HCT116 (cell line): Measurements from ENCODE around the gene WDR17. TPM values are rescaled to one million over a fixed set of nuclear protein-coding genes. Genes with fewer than 3 reads are reported as not detected.

Experiments
- ATAC-seq: fragments of 200-7000 bp; cut with Tn5 transposase; 2 replicates; pipeline ENCODE4 v1.9.1; 2020; ENCODE audit warnings: mild to moderate bottlenecking, moderate library complexity
- BruUV-seq: library from RNA; stranded (reverse); fragments of 400-500 nt; replicated peaks from 2 replicates; lab custom pipeline; 2021; lab: Mats Ljungman, UMichigan
- CTCF ChIA-PET: fragments of 300-600 bp; sonication (Branson Sonifier 250); formaldehyde crosslinking; loops from one replicate; lab custom pipeline; 2021; ENCODE audit warnings: antibody characterized with exemption; lab: Charles Lee
- POLR2A ChIA-PET: fragments of 300-600, 350-600 bp; sonication (Branson Sonifier 250); formaldehyde crosslinking; loops from one replicate; lab custom pipeline; 2021; ENCODE audit warnings: antibody characterized with exemption; lab: Charles Lee
- RAD21 ChIA-PET, 2 experiments: fragments of 300-600 bp; sonication (Branson Sonifier 250); formaldehyde crosslinking; loops; one replicate each; lab custom pipeline; 2023; ENCODE audit warnings: low total read pairs in 2 of 2; ENCODE audit not compliant: uncharacterized antibody in 2 of 2, unreplicated experiment in 2 of 2, low non-redundant PET in 1 of 2; lab: Charles Lee
- DNase-seq: peaks from one replicate; pipeline ENCODE4 v3.0.0-alpha.2; 2010; ENCODE audit warnings: low read depth, low spot score
- H2AFZ ChIP-seq: fragments of 200-600 bp; shearing (Covaris generic), sonication (generic); 2 replicates; pipeline ENCODE4 v1.6.1; 2017; ENCODE audit warnings: low read depth, mixed run types, mixed read lengths, antibody characterized with exemption, low read length; ENCODE audit not compliant: poor library complexity, severe bottlenecking
- H3K27ac ChIP-seq: 2 replicates; pipeline ENCODE4 v1.5.1; 2012; ENCODE audit warnings: low read depth, low read length
- H3K27me3 ChIP-seq: fragments of 200-600 bp; sonication (generic); 2 replicates; pipeline ENCODE4 v1.6.1; 2016; ENCODE audit warnings: mixed run types, low read length, mixed read lengths; ENCODE audit not compliant: insufficient read depth
- H3K36me3 ChIP-seq, 2 experiments: fragments of 200-500 bp in 1 of 2; fragments of 200-600 bp in 1 of 2; sonication (Bioruptor generic) in 1 of 2; sonication (generic) in 1 of 2; 2 replicates each; pipeline versions ENCODE4 v1.5.1 to v1.6.1; 2014 to 2016; ENCODE audit warnings: low read length in 2 of 2, inconsistent platforms in 1 of 2, mixed read lengths in 1 of 2, mixed run types in 1 of 2; ENCODE audit not compliant: insufficient read depth in 2 of 2, control insufficient read depth in 1 of 2
- H3K4me1 ChIP-seq, 2 experiments: fragments of 200-600 bp in 1 of 2; sonication (generic) in 1 of 2; 2 replicates each; pipeline versions ENCODE4 v1.5.1 to v1.6.1; 2012 to 2017; ENCODE audit warnings: low read length in 2 of 2, inconsistent platforms in 1 of 2, mild to moderate bottlenecking in 1 of 2, mixed read lengths in 1 of 2, mixed run types in 1 of 2, moderate library complexity in 1 of 2; ENCODE audit not compliant: insufficient read depth in 2 of 2, control insufficient read depth in 1 of 2
- H3K4me2 ChIP-seq: fragments of 200-600 bp; sonication (generic); 2 replicates; pipeline ENCODE4 v1.6.1; 2017; ENCODE audit warnings: mixed run types, low read length, mixed read lengths
- H3K4me3 ChIP-seq, 2 experiments: fragments of 200-600 bp in 1 of 2; sonication (generic) in 1 of 2; replicated peaks in 1 of 2; 2 replicates each; pipeline ENCODE4 v1.5.1; 2011 to 2016; ENCODE audit warnings: low read length in 2 of 2, control low read depth in 1 of 2, low read depth in 1 of 2, mild to moderate bottlenecking in 1 of 2, mixed read lengths in 1 of 2, mixed run types in 1 of 2
- H3K79me2 ChIP-seq: fragments of 200-600 bp; sonication (generic); 2 replicates; pipeline ENCODE4 v1.6.1; 2017; ENCODE audit warnings: mild to moderate bottlenecking, mixed run types, low read length, moderate library complexity, mixed read lengths; ENCODE audit not compliant: insufficient read depth
- H3K9ac ChIP-seq: fragments of 200-600 bp; sonication (generic); 2 replicates; pipeline ENCODE4 v1.6.1; 2016; ENCODE audit warnings: low read length, mixed read lengths
- H3K9me2 ChIP-seq: fragments of 200-600 bp; sonication (generic), shearing (Covaris generic); 2 replicates; pipeline ENCODE4 v1.6.1; 2017; ENCODE audit warnings: mixed run types, mild to moderate bottlenecking, moderate library complexity; ENCODE audit not compliant: insufficient read depth
- H3K9me3 ChIP-seq, 2 experiments: fragments of 200-500 bp in 1 of 2; fragments of 200-600 bp in 1 of 2; sonication (Bioruptor generic) in 1 of 2; sonication (generic) in 1 of 2; 2 replicates each; pipeline ENCODE4 v1.6.1; 2014 to 2017; ENCODE audit warnings: low read length in 2 of 2, mixed read lengths in 2 of 2, inconsistent platforms in 1 of 2, low read depth in 1 of 2, mild to moderate bottlenecking in 1 of 2, mixed run types in 1 of 2, moderate library complexity in 1 of 2; ENCODE audit not compliant: control insufficient read depth in 1 of 2, insufficient read depth in 1 of 2
- H4K20me1 ChIP-seq: fragments of 200-600 bp; sonication (generic), shearing (Covaris generic); 2 replicates; pipeline ENCODE4 v1.6.1; 2017; ENCODE audit warnings: mixed run types, mild to moderate bottlenecking, moderate library complexity; ENCODE audit not compliant: insufficient read depth
- CEBPB ChIP-seq: IDR thresholded peaks from 2 replicates; pipeline ENCODE4 v1.6.1; 2012; ENCODE audit warnings: low read depth
- ELF1 ChIP-seq: IDR thresholded peaks from 2 replicates; pipeline ENCODE4 v1.6.1; 2012; ENCODE audit warnings: low read depth, borderline replicate concordance
- EZH2 ChIP-seq: fragments of 200-600 bp; sonication (generic); IDR thresholded peaks from 2 replicates; pipeline ENCODE4 v1.6.1; 2017; ENCODE audit warnings: antibody characterized with exemption, mixed run types
- FOSL1 ChIP-seq: IDR thresholded peaks from 2 replicates; pipeline ENCODE4 v1.6.1; 2012; ENCODE audit warnings: low read depth
- POLR2AphosphoS5 ChIP-seq: IDR thresholded peaks from 2 replicates; pipeline ENCODE4 v1.6.1; 2011; ENCODE audit warnings: mild to moderate bottlenecking, low read depth, low read length, moderate library complexity
- SIN3A ChIP-seq: IDR thresholded peaks from 2 replicates; pipeline ENCODE4 v1.6.1; 2012; ENCODE audit warnings: low read depth
- SP1 ChIP-seq: IDR thresholded peaks from 2 replicates; pipeline ENCODE4 v1.6.1; 2012; ENCODE audit warnings: low read depth
- SRF ChIP-seq: IDR thresholded peaks from 2 replicates; pipeline ENCODE4 v1.6.1; 2012; ENCODE audit warnings: low read depth
- intact Hi-C: fragments of 100-400 bp; cut with micrococcal nuclease; formaldehyde crosslinking; loops from 2 replicates; pipeline ENCODE4 v1.10.0; 2022
- total RNA-seq: library from RNA; stranded (reverse); gene quantifications from one replicate; pipeline ENCODE4 v1.2.1, GENCODE V29; 2021; ENCODE audit not compliant: unreplicated experiment
- TF ChIP-seq, protein P1 (sequence below): IDR thresholded peaks from 2 replicates; pipeline ENCODE4 v1.6.1; 2011; ENCODE audit warnings: mild to moderate bottlenecking, low read length, moderate library complexity; ENCODE audit not compliant: insufficient replicate concordance; ENCODE audit errors: extremely low read depth
- TF ChIP-seq, protein P2 (sequence below): IDR thresholded peaks from 2 replicates; pipeline ENCODE4 v1.6.1; 2012; ENCODE audit warnings: low read depth
- TF ChIP-seq, protein P3 (sequence below): IDR thresholded peaks from 2 replicates; pipeline ENCODE4 v1.6.1; 2012
- TF ChIP-seq, protein P4 (sequence below), 3 experiments: fragments of 200-600 bp in 1 of 3; sonication (generic) in 1 of 3; IDR thresholded peaks in 2 of 3; conservative IDR thresholded peaks in 1 of 3; 2 replicates each; pipeline ENCODE4 v1.5.1; 2012 to 2017; ENCODE audit warnings: low read depth in 2 of 3, low read length in 2 of 3, antibody characterized with exemption in 1 of 3, borderline replicate concordance in 1 of 3, control low read depth in 1 of 3, mild to moderate bottlenecking in 1 of 3, mixed read lengths in 1 of 3, mixed run types in 1 of 3, moderate library complexity in 1 of 3; ENCODE audit not compliant: insufficient read depth in 1 of 3

Gene WDR17
- total RNA-seq, 1 experiment from 2014 or later, result 0.20 TPM

DNA sequence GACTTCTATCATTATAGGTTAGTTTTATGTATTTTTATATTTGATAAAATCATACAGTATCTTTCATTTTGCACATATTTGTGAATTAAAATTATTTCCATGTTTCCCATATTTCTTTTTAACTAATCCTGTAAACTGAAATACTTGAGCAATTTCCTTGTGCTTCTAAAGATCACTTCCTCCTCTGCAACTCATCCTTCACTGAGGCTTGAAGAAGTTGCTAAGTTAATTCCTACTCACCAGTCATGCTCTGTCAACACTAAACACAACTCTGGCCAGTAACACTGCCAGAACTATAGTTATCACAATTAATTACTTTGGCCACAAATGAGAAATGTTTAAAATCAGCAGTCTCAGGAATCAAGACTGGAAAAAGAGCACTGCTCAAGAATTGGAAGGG lies 123.0 kb downstream of the WDR17 start (continued):
- no peak for TF ChIP-seq SIN3A

DNA sequence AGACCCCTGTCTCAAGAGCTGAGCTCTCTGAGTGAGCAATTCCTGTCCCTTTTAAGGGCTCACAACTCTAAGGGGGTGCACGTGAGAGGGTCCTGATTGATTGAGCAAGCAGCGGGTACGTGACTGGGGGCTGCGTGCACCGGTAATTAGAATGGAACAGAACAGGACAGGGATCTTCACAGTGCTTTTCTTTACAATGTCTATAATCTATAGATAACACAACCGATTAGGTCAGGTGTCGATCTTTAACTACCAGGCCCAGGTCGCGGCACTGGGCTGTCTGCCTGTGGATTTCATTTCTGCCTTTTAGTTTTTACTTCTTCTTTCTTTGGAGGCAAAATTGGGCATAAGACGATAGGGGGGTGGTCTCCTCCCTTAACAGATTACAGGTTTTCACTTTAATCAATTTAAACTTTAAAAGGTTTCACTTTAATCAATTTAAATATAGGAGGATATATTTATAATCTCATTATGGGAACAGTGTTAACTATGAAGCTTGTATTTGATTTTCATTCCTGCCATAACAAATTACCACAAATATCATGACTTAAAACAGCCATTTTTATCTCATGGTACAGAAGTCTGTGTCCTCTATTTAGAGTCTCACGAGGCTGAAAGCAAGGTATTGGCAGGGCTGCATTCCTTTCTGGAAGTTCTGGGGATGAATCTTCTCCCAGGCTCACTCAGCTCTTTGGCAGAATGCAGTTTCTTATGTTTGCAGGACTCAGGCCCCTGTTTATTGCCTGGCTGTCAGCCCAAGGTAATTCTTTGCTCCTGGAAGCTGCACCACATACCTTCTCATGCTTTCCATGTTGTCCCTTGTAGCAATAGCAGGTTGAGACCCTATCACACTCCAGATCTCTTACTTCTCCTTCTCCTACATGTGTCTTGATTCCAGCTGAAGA lies 124.5 kb downstream of the WDR17 start:
- Histone ChIP-seq H3K27me3 (no peaks in the 10 kb centered on the region), H3K4me2 (no peak overlapping the region), H3K4me3 (no peak overlapping the region), H2AFZ (peak overlapping the region; percentile 36), H3K9me3 (no peaks in the 10 kb centered on the region), H3K27ac (no peak overlapping the region), H3K36me3 (no peaks in the 10 kb centered on the region), H3K9ac (no peak overlapping the region), H3K9me2 (no peaks in the 10 kb centered on the region), H3K4me1 (peaks cover 2 to 47% of the 10 kb centered on the region in 2 experiments; a peak in 3 of 4 replicates), H4K20me1 (no peaks in the 10 kb centered on the region), H3K79me2 (no peaks in the 10 kb centered on the region)
- no peak for ATAC-seq
- DNase-seq, result no peak
- ChIA-PET RAD21 (no interaction called here), POLR2A (no interaction called here), CTCF (no interaction called here)
- TF ChIP-seq CEBPB (no peak), SRF (no peak), ELF1 (no peak), SP1 (no peak), EZH2 (no peak), FOSL1 (no peak), POLR2AphosphoS5 (no peak)
- TF ChIP-seq, protein P1, sequence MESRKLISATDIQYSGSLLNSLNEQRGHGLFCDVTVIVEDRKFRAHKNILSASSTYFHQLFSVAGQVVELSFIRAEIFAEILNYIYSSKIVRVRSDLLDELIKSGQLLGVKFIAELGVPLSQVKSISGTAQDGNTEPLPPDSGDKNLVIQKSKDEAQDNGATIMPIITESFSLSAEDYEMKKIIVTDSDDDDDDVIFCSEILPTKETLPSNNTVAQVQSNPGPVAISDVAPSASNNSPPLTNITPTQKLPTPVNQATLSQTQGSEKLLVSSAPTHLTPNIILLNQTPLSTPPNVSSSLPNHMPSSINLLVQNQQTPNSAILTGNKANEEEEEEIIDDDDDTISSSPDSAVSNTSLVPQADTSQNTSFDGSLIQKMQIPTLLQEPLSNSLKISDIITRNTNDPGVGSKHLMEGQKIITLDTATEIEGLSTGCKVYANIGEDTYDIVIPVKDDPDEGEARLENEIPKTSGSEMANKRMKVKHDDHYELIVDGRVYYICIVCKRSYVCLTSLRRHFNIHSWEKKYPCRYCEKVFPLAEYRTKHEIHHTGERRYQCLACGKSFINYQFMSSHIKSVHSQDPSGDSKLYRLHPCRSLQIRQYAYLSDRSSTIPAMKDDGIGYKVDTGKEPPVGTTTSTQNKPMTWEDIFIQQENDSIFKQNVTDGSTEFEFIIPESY, result no peak
- TF ChIP-seq, protein P2, sequence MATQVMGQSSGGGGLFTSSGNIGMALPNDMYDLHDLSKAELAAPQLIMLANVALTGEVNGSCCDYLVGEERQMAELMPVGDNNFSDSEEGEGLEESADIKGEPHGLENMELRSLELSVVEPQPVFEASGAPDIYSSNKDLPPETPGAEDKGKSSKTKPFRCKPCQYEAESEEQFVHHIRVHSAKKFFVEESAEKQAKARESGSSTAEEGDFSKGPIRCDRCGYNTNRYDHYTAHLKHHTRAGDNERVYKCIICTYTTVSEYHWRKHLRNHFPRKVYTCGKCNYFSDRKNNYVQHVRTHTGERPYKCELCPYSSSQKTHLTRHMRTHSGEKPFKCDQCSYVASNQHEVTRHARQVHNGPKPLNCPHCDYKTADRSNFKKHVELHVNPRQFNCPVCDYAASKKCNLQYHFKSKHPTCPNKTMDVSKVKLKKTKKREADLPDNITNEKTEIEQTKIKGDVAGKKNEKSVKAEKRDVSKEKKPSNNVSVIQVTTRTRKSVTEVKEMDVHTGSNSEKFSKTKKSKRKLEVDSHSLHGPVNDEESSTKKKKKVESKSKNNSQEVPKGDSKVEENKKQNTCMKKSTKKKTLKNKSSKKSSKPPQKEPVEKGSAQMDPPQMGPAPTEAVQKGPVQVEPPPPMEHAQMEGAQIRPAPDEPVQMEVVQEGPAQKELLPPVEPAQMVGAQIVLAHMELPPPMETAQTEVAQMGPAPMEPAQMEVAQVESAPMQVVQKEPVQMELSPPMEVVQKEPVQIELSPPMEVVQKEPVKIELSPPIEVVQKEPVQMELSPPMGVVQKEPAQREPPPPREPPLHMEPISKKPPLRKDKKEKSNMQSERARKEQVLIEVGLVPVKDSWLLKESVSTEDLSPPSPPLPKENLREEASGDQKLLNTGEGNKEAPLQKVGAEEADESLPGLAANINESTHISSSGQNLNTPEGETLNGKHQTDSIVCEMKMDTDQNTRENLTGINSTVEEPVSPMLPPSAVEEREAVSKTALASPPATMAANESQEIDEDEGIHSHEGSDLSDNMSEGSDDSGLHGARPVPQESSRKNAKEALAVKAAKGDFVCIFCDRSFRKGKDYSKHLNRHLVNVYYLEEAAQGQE, result no peak
- TF ChIP-seq, protein P3, sequence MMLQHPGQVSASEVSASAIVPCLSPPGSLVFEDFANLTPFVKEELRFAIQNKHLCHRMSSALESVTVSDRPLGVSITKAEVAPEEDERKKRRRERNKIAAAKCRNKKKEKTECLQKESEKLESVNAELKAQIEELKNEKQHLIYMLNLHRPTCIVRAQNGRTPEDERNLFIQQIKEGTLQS, result no peak
- TF ChIP-seq, protein P4, sequence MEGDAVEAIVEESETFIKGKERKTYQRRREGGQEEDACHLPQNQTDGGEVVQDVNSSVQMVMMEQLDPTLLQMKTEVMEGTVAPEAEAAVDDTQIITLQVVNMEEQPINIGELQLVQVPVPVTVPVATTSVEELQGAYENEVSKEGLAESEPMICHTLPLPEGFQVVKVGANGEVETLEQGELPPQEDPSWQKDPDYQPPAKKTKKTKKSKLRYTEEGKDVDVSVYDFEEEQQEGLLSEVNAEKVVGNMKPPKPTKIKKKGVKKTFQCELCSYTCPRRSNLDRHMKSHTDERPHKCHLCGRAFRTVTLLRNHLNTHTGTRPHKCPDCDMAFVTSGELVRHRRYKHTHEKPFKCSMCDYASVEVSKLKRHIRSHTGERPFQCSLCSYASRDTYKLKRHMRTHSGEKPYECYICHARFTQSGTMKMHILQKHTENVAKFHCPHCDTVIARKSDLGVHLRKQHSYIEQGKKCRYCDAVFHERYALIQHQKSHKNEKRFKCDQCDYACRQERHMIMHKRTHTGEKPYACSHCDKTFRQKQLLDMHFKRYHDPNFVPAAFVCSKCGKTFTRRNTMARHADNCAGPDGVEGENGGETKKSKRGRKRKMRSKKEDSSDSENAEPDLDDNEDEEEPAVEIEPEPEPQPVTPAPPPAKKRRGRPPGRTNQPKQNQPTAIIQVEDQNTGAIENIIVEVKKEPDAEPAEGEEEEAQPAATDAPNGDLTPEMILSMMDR (IDR thresholded peaks at IDR 0.05 in 2 of 3, conservative IDR thresholded peaks at IDR 0.05 in 1 of 3; ENCODE audit: borderline replicate concordance in 1 of 3, insufficient read depth in 1 of 3, low read depth in 2 of 3, low read length in 2 of 3), result no peak
- no TSS peak for BruUV-seq
- intact Hi-C loops, result no loop called here
